Measurements from ENCODE around the gene TBX2.
A peak's percentile ranks its signal among the peaks of the same experiment; 100 is the strongest.

TBX2 gene

GRCh38 chr17:61412860-61413660 is 13.4 kb downstream of the TBX2 start:
- Mint-ChIP-seq H3K36me3 (ENCODE audit: insufficient read depth) (peaks cover 9% of the 10 kb centered on the region), H3K4me1 (ENCODE audit: low read depth in 2 of 2) (peaks cover 12 to 21% of the 10 kb centered on the region in 2 donors), H3K27ac (no peak overlapping the region), H3K4me3 (peak overlapping the region; percentile 73 to 77), H3K9me3 (no peaks in the 10 kb centered on the region), H3K27me3 (peaks cover 20 to 51% of the 10 kb centered on the region in 2 donors)
- DNase-seq (no peak), ATAC-seq (replicated peaks) (no peak)

GRCh38 chr17:61413661-61414126 is 14.1 kb downstream of the TBX2 start:
- no peak overlapping the region for H3K27ac Mint-ChIP-seq
- no peaks in the 10 kb centered on the region for H3K9me3 Mint-ChIP-seq
- peaks cover 9 to 16% of the 10 kb centered on the region in 2 donors for H3K4me1 Mint-ChIP-seq (ENCODE audit: low read depth in 2 of 2)
- DNase-seq (no peak), ATAC-seq (replicated peaks) (no peak)
- peak overlapping the region; percentile 73 to 77 for H3K4me3 Mint-ChIP-seq
- peaks cover 6% of the 10 kb centered on the region for H3K36me3 Mint-ChIP-seq (ENCODE audit: insufficient read depth)
- H3K27me3 Mint-ChIP-seq, result peaks cover 14 to 51% of the 10 kb centered on the region in 2 donors

- H3K36me3 Mint-ChIP-seq (ENCODE audit: insufficient read depth), result peaks cover 5% of the 10 kb centered on the region
- H3K9me3 Mint-ChIP-seq, result no peaks in the 10 kb centered on the region
- H3K4me3 Mint-ChIP-seq, result no peak overlapping the region
- peaks cover 16 to 51% of the 10 kb centered on the region in 2 donors for H3K27me3 Mint-ChIP-seq
- H3K27ac Mint-ChIP-seq, result no peak overlapping the region
- peaks cover 7 to 14% of the 10 kb centered on the region in 2 donors for H3K4me1 Mint-ChIP-seq (ENCODE audit: low read depth in 2 of 2)
- no peak for ATAC-seq (replicated peaks)
- DNase-seq, result no peak
These were observed 14.7 kb downstream of the TBX2 start for GRCh38 chr17:61414141-61414935.

- no peak overlapping the region for H3K27ac Mint-ChIP-seq
These were observed 15.3 kb downstream of the TBX2 start for GRCh38 chr17:61414936-61415251.

GRCh38 chr17:61415374-61416210 is 15.9 kb downstream of the TBX2 start:
- ATAC-seq (replicated peaks) (no peak), DNase-seq (no peak)
- H3K4me3 Mint-ChIP-seq, result no peak overlapping the region
- H3K27me3 Mint-ChIP-seq, result peaks cover 18 to 52% of the 10 kb centered on the region in 2 donors
- peaks cover under 1% of the 10 kb centered on the region for H3K36me3 Mint-ChIP-seq (ENCODE audit: insufficient read depth)
- no peak overlapping the region for H3K27ac Mint-ChIP-seq
- H3K9me3 Mint-ChIP-seq, result no peaks in the 10 kb centered on the region
- peaks cover 2 to 5% of the 10 kb centered on the region in 2 donors for H3K4me1 Mint-ChIP-seq (ENCODE audit: low read depth in 2 of 2)

More at GRCh38 chr17:61414936-61415251, 15.3 kb downstream of the TBX2 start:
- DNase-seq (no peak), ATAC-seq (replicated peaks) (no peak)
- Mint-ChIP-seq H3K4me3 (no peak overlapping the region), H3K36me3 (ENCODE audit: insufficient read depth) (peaks cover 5% of the 10 kb centered on the region), H3K4me1 (ENCODE audit: low read depth in 2 of 2) (peaks cover 7 to 12% of the 10 kb centered on the region in 2 donors), H3K9me3 (no peaks in the 10 kb centered on the region), H3K27me3 (peaks cover 18 to 52% of the 10 kb centered on the region in 2 donors)

- H3K27me3 Mint-ChIP-seq, result peaks cover 21 to 55% of the 10 kb centered on the region in 2 donors
- H3K9me3 Mint-ChIP-seq, result no peaks in the 10 kb centered on the region
- no peaks in the 10 kb centered on the region for H3K36me3 Mint-ChIP-seq (ENCODE audit: insufficient read depth)
- H3K4me3 Mint-ChIP-seq, result no peak overlapping the region
- H3K27ac Mint-ChIP-seq, result no peak overlapping the region
- ATAC-seq (replicated peaks), result no peak
- H3K4me1 Mint-ChIP-seq (ENCODE audit: low read depth in 2 of 2), result peaks cover 0 to 4% of the 10 kb centered on the region in 2 donors
- DNase-seq, result no peak
These were observed 16.5 kb downstream of the TBX2 start for GRCh38 chr17:61416211-61416539.

GRCh38 chr17:61416540-61417363 is 17.1 kb downstream of the TBX2 start:
- Mint-ChIP-seq H3K9me3 (no peaks in the 10 kb centered on the region), H3K4me1 (ENCODE audit: low read depth in 2 of 2) (peaks cover 0 to 4% of the 10 kb centered on the region in 2 donors), H3K4me3 (no peak overlapping the region), H3K27me3 (peaks cover 27 to 61% of the 10 kb centered on the region in 2 donors), H3K27ac (no peak overlapping the region), H3K36me3 (ENCODE audit: insufficient read depth) (no peaks in the 10 kb centered on the region)
- ATAC-seq (replicated peaks), result peak; percentile 41
- DNase-seq, result peak in 2 of 3 experiments; percentile 42

GRCh38 chr17:61418449-61418848 is 18.8 kb downstream of the TBX2 start:
- Mint-ChIP-seq H3K4me1 (ENCODE audit: low read depth in 2 of 2) (peaks cover 0 to 4% of the 10 kb centered on the region in 2 donors), H3K36me3 (ENCODE audit: insufficient read depth) (no peaks in the 10 kb centered on the region), H3K4me3 (no peak overlapping the region), H3K27ac (no peak overlapping the region), H3K9me3 (no peaks in the 10 kb centered on the region), H3K27me3 (peaks cover 39 to 78% of the 10 kb centered on the region in 2 donors)
- ATAC-seq (replicated peaks) (no peak), DNase-seq (no peak)

GRCh38 chr17:61419496-61420046 is 19.9 kb downstream of the TBX2 start:
- ATAC-seq (replicated peaks), result no peak

GRCh38 chr17:61420052-61420451 is 20.4 kb downstream of the TBX2 start:
- H3K4me1 Mint-ChIP-seq (ENCODE audit: low read depth in 2 of 2), result peaks cover 0 to 4% of the 10 kb centered on the region in 2 donors
- H3K27me3 Mint-ChIP-seq, result peaks cover 45 to 94% of the 10 kb centered on the region in 2 donors
- ATAC-seq (replicated peaks) (no peak), DNase-seq (no peak)
- H3K9me3 Mint-ChIP-seq, result no peaks in the 10 kb centered on the region
- no peak overlapping the region for H3K27ac Mint-ChIP-seq
- no peak overlapping the region for H3K4me3 Mint-ChIP-seq
- H3K36me3 Mint-ChIP-seq (ENCODE audit: insufficient read depth), result no peaks in the 10 kb centered on the region

More at GRCh38 chr17:61419496-61420046, 19.9 kb downstream of the TBX2 start:
- no peak for DNase-seq
- Mint-ChIP-seq H3K9me3 (no peaks in the 10 kb centered on the region), H3K36me3 (ENCODE audit: insufficient read depth) (no peaks in the 10 kb centered on the region), H3K4me3 (no peak overlapping the region), H3K27me3 (peaks cover 45 to 89% of the 10 kb centered on the region in 2 donors), H3K4me1 (ENCODE audit: low read depth in 2 of 2) (peaks cover 0 to 4% of the 10 kb centered on the region in 2 donors), H3K27ac (no peak overlapping the region)

GRCh38 chr17:61420745-61421398 is 21.2 kb downstream of the TBX2 start:
- Mint-ChIP-seq H3K27ac (no peak overlapping the region), H3K4me1 (ENCODE audit: low read depth in 2 of 2) (peaks cover 0 to 4% of the 10 kb centered on the region in 2 donors), H3K4me3 (no peak overlapping the region), H3K36me3 (ENCODE audit: insufficient read depth) (no peaks in the 10 kb centered on the region), H3K9me3 (no peaks in the 10 kb centered on the region), H3K27me3 (peaks cover 51 to 100% of the 10 kb centered on the region in 2 donors)
- ATAC-seq (replicated peaks) (no peak), DNase-seq (no peak)

GRCh38 chr17:61421460-61421859 is 21.8 kb downstream of the TBX2 start:
- DNase-seq (no peak), ATAC-seq (replicated peaks) (no peak)
- H3K27me3 Mint-ChIP-seq, result peaks cover 56 to 99% of the 10 kb centered on the region in 2 donors
- H3K9me3 Mint-ChIP-seq, result no peaks in the 10 kb centered on the region
- no peaks in the 10 kb centered on the region for H3K36me3 Mint-ChIP-seq (ENCODE audit: insufficient read depth)
- no peak overlapping the region for H3K4me3 Mint-ChIP-seq
- H3K4me1 Mint-ChIP-seq (ENCODE audit: low read depth in 2 of 2), result peaks cover 0 to 4% of the 10 kb centered on the region in 2 donors
- no peak overlapping the region for H3K27ac Mint-ChIP-seq
